Measurements from ENCODE around the gene ZNF414.
"Not testable (repeated sequence)": the region's sequence is repeated elsewhere in the genome, so short reads cannot be mapped to it uniquely, and the experiment has no call there.

Gene ZNF414

GRCh38 chr19:8517551-8518442 lies 3.8 kb upstream of the ZNF414 start:
- DNase-seq: peak; percentile 30 to 89

GRCh38 chr19:8515317-8515716 lies 1.4 kb upstream of the ZNF414 start:
- DNase-seq: peak in 1 of 2 donors; percentile 31

GRCh38 chr19:8514505-8515009 lies 590 bp upstream of the ZNF414 start:
- DNase-seq: not testable (repeated sequence)

GRCh38 chr19:8513036-8513686 lies 806 bp downstream of the ZNF414 start:
- DNase-seq: no peak

GRCh38 chr19:8512115-8512967 lies 1.6 kb downstream of the ZNF414 start:
- no peak for DNase-seq

GRCh38 chr19:8511573-8512101 lies 2.3 kb downstream of the ZNF414 start:
- DNase-seq: no peak

GRCh38 chr19:8510589-8511115 lies 3.3 kb downstream of the ZNF414 start:
- DNase-seq: no peak

GRCh38 chr19:8506402-8506957 lies 7.5 kb downstream of the ZNF414 start:
- no peak for DNase-seq

- DNase-seq: peak; percentile 49 to 51
These were observed 8.1 kb downstream of the ZNF414 start for GRCh38 chr19:8505680-8506401.

GRCh38 chr19:8504919-8505318 lies 9.0 kb downstream of the ZNF414 start:
- DNase-seq: no peak

GRCh38 chr19:8504171-8504570 lies 9.8 kb downstream of the ZNF414 start:
- no peak for DNase-seq

- no peak for DNase-seq
These were observed 10.5 kb downstream of the ZNF414 start for GRCh38 chr19:8503510-8503909.

- peak in 1 of 2 donors; percentile 31 for DNase-seq
These were observed 12.0 kb downstream of the ZNF414 start for GRCh38 chr19:8501981-8502380.

- DNase-seq: no peak
These were observed 12.5 kb downstream of the ZNF414 start for GRCh38 chr19:8501516-8501915.

GRCh38 chr19:8500158-8500557 lies 13.8 kb downstream of the ZNF414 start:
- DNase-seq: peak; percentile 24 to 61

- DNase-seq: no peak
These were observed 14.7 kb downstream of the ZNF414 start for GRCh38 chr19:8499048-8499833.

- no peak for DNase-seq
These were observed 15.7 kb downstream of the ZNF414 start for GRCh38 chr19:8498295-8498694.

- peak; percentile 22 to 77 for DNase-seq
These were observed 19.8 kb downstream of the ZNF414 start for GRCh38 chr19:8494158-8494557.

GRCh38 chr19:8491574-8491973 lies 22.4 kb downstream of the ZNF414 start:
- DNase-seq: no peak

- no peak for DNase-seq
These were observed 23.1 kb downstream of the ZNF414 start for GRCh38 chr19:8490873-8491272.

GRCh38 chr19:8490395-8490760 lies 23.6 kb downstream of the ZNF414 start:
- no peak for DNase-seq
